Adipocyte (in vitro differentiated cells): ENCODE measurements around the gene COG5.

Experiments
- DNase-seq: peaks from one replicate; pipeline ENCODE4 v3.0.0-alpha.2; 2015; ENCODE audit warnings: low read depth
- H3K27me3 ChIP-seq: replicated peaks from 2 replicates; pipeline ENCODE4 v1.7.0; 2013; ENCODE audit warnings: mild to moderate bottlenecking, low read length, moderate library complexity; ENCODE audit not compliant: control insufficient read depth, insufficient read depth
- H3K36me3 ChIP-seq: 2 replicates; pipeline ENCODE4 v1.7.0; 2013; ENCODE audit warnings: low read length, mild to moderate bottlenecking, moderate library complexity; ENCODE audit not compliant: control insufficient read depth, insufficient read depth, severe bottlenecking
- H3K4me1 ChIP-seq: 2 replicates; pipeline ENCODE4 v1.7.0; 2013; ENCODE audit warnings: mild to moderate bottlenecking, low read length, moderate library complexity; ENCODE audit not compliant: control insufficient read depth, insufficient read depth
- H3K4me3 ChIP-seq: 2 replicates; pipeline ENCODE4 v1.7.0; 2013; ENCODE audit warnings: mild to moderate bottlenecking, low read length, moderate library complexity
- H3K9ac ChIP-seq: 2 replicates; pipeline ENCODE4 v1.7.0; 2013; ENCODE audit warnings: mild to moderate bottlenecking, low read length, moderate library complexity
- H3K9me3 ChIP-seq: 2 replicates; pipeline ENCODE4 v1.7.0; 2013; ENCODE audit warnings: mild to moderate bottlenecking, low read length, moderate library complexity; ENCODE audit not compliant: control insufficient read depth

Gene COG5

DNA sequence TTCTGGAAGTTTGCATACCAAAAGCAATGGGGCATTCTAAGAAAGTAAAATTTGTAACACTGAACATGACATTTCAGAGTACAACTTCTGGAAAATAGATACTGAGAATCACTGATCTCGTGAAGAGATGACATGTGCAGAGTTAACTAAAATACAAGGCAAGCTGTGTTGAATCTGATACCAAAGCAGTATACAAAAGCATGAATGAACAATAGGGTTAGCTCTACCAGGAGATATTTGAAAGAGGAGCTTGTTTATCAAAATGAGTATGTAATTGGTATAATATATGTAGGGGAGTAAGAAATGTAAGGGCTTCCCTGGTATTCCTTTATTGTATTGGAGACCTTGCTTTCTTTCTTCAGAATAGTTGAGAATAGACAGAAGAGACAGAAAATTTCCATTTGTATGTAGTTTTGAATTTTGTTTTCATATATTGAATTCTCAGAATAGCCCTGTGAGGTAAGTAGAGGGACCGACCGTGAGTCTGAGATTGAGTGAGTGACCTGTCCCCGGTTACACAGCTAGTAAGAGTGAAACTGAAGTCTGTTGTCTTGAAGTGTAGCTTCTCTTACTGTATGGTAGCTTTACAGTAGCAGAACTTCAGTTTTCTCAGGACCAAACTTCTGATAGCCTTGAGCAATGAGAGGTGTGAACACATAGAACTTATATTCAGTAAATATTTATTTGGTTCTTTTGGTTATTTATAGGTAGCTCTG is 389.9 kb downstream of the COG5 start:
- Histone ChIP-seq H3K4me3 (no peak overlapping the region), H3K36me3 (no peaks in the 10 kb centered on the region), H3K4me1 (peaks cover 32% of the 10 kb centered on the region), H3K9ac (no peak overlapping the region), H3K27me3 (no peaks in the 10 kb centered on the region), H3K9me3 (no peaks in the 10 kb centered on the region)
- DNase-seq, result no peak

DNA sequence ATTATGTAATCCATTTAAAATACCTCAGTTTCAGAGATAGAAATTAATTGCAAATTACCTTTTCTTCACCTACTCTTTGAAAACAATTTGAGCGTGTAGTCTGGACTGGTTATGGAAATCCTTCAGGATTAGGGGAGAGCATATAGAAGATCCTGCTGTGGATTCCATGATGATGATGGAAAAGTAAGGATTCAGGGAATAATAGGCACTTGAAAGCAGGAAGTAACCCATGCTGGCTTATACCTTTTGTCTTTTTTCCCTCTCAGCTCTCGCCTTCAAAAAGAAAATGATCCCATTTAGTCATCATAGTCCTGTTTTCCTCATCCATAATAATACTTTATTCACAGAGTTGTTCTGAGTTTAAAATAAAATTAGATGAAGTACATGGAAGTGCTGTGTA is 390.5 kb downstream of the COG5 start:
- H3K4me3 ChIP-seq, result no peak overlapping the region
- H3K4me1 ChIP-seq, result peaks cover 32% of the 10 kb centered on the region
- H3K27me3 ChIP-seq, result no peaks in the 10 kb centered on the region
- no peaks in the 10 kb centered on the region for H3K9me3 ChIP-seq
- H3K9ac ChIP-seq, result no peak overlapping the region
- DNase-seq, result no peak
- no peaks in the 10 kb centered on the region for H3K36me3 ChIP-seq

DNA sequence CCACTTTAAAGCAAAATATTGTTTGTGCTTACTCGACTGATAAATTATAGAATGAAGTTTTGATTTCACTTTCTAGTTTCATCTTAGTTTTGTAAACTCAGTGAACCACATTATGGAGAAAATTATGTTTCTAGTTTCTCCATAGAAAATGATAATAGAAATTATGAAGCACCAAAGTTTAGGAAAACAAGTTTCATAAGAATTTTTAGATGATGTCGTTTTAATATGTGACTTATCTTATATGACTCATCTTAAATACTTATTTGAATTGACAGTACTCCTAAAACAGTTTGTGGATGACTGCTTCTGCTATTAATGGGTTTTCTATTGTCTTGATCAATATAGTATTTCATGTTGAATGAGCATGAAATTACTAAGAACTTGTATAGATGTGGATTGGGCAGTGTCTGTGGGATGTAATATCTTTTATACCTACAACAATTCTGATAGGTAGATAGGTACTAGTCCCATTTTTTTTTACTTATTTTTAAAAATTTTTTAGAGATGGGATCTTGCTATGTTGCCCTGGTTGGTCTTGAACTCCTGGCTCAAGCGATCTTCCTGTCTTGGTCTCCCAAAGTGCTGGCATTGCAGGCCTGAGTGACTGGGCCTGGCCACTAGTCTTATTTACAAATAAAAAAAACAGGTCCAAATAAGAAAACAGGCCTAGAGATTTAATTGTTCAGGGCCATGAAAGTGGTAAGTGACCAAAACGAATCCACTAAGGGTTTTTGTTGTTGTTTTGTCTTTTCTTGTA is 391.3 kb downstream of the COG5 start:
- no peak for DNase-seq
- H3K27me3 ChIP-seq, result no peaks in the 10 kb centered on the region
- H3K36me3 ChIP-seq, result no peaks in the 10 kb centered on the region
- H3K9ac ChIP-seq, result no peak overlapping the region
- peaks cover 32% of the 10 kb centered on the region for H3K4me1 ChIP-seq
- H3K4me3 ChIP-seq, result peak overlapping the region; percentile 18
- H3K9me3 ChIP-seq, result no peaks in the 10 kb centered on the region

DNA sequence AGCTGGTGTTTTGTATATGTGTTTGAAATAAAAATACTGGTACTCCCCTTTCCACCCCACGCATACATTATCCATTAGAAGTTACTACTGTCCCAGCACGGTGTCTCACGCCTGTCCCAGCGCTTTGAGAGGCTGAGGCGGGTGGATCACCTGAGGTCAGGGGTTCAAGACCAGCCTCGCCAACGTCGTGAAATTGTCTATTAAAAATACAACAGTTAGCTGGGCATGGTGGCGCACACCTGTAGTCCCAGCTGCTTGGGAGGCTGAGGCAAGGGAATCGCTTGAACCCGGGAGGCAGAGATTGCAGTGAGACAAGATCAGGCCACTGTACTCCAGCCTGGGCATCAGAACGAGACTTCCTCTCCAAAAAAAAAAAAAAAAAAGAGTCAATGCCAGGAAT is 392.2 kb downstream of the COG5 start:
- peaks cover 35% of the 10 kb centered on the region for H3K4me1 ChIP-seq

DNA sequence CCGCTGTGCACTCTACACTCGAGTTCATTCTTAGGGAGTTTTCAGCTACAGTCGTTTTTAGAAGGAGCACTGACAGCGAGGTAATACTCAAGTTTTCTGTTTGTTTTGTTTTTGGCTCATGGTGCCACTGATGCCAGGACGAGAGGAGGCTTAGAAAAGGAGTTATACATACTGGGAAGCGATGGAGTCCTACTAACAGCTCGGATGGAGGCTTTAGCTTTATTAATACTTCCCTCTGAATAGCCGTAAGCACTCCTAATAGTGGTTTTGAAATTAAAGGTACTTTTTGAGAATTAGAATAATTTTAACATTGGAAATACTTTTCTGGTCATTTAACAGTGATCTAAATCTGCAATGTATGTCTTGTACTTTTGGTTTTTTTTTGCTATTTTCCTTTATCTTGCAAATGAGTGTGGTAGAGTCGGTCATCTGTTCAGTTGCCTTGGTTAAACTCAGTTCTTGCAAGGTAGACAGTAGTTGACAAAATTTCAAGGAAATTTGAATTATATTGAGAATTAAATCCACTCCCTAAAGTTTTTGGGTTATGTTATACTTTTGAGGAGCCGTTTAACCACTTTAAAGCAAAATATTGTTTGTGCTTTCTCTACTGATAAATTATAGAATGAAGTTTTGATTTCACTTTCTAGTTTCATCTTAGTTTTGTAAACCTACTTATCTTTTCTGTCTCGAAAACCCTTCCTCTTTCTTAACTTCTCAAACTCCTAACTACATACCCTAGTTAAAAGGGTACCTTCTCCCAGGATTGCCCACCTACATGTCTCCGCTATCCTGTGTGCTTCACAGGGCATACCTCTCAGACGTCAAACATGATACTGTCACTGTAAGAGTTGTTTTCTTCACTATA is 393.4 kb downstream of the COG5 start:
- Histone ChIP-seq H3K4me3 (peak overlapping the region; percentile 91), H3K4me1 (peaks cover 36% of the 10 kb centered on the region), H3K9me3 (no peaks in the 10 kb centered on the region), H3K36me3 (no peaks in the 10 kb centered on the region), H3K27me3 (no peaks in the 10 kb centered on the region), H3K9ac (peak overlapping the region; percentile 91)
- peak; percentile 24 for DNase-seq

More for the DNA sequence above, 392.2 kb downstream of the COG5 start:
- Histone ChIP-seq H3K9me3 (no peaks in the 10 kb centered on the region), H3K9ac (no peak overlapping the region), H3K4me3 (peak overlapping the region; percentile 35), H3K27me3 (no peaks in the 10 kb centered on the region), H3K36me3 (no peaks in the 10 kb centered on the region)
- DNase-seq, result no peak

DNA sequence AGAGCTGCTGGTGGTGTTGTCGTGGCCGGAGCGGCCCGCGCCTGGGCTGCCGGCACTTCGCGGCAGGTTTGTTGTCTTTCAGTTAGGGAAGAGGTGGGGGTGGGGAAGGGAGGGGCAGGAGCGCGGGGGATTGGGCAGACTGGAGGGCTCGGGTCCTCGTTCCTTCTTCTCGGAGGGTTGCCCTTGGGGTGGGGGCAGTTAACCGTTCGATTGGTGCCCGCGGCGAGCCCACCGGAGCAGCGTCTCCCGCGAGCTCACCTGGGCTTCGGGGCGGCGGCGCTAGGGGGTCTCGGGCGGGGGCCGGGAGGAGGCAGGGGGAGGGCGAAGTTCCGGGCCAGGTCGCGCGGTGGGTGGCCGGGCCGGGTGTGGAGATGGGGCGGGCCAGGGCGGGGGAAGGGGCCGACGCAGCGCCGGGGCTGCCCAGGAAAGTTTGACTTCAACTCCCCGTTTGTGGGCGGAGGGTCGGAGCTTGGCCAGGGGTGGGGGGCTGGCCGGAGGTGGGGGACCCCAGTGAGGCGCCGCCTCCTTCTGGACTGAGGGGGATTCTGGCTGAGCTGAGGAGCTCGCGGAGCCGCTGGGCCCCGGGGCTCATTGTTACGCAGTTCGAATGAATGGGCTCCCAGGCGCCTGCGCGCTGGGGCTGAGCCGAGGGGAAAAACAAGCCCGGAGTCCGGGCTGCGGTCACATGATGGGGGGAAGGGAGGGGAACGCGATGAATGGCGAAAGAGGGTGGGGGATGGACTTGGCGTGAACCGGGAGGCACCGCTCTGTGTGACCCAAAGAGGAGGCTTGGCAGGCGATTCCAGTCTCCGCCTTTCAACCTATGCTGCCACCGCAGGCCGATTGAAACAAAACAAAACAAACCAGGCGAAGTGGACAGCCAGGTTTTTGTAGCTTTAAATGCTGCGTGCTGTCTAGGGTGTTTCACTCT is 394.3 kb downstream of the COG5 start:
- H3K27me3 ChIP-seq, result no peaks in the 10 kb centered on the region
- no peaks in the 10 kb centered on the region for H3K9me3 ChIP-seq
- peak overlapping the region; percentile 91 for H3K4me3 ChIP-seq
- DNase-seq, result peak; percentile 99
- H3K4me1 ChIP-seq, result peaks cover 31% of the 10 kb centered on the region
- H3K9ac ChIP-seq, result peak overlapping the region; percentile 91
- no peaks in the 10 kb centered on the region for H3K36me3 ChIP-seq

DNA sequence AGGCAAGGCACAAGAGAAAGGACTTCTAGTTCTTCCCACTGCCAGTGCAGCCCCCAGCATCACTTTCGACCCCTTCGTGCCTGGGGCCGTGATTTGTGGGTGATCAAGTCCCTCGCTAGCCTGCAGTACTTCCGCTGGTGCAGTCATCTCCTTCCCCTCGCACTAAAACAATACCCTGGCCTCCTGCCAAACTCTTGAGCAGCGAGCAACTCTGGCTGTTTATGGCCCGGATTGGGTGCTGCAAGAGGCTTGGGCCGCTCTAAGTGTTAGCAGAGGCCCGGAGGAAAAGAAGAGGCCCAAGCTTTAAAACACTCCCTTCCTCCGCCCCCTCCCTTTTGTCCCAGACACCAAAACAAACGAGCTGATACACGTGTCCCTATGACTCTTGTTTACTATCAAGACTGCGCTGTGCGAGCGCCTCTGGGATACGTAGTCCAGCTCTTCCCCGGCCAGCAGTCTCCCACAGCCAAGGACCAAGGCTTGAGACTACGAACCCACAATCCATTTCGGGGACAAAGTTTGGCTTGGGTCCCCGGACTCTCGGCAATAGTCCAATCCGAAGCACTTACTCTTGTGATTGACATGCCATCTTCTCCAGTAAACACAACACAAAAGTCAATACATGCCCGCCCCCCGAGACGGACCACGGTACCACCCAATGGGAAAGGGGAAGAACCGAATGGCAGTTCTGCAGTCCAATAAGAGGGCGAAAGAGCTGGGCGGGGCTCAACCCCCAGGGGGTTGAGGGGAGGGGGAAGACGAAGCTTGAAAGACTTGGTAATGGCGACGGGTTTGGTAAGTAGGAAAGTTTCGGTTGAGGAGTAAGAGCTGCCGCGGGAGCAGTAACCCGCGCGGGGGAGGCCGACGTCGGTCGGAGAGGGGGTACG is 395.2 kb downstream of the COG5 start, which contains the start of gene HBP1:
TSS of gene HBP1 (plus strand) at position 771 of the 887 bp plus-strand sequence. CDS start 10,891 bp downstream, outside the sequence.
- peak; percentile 99 for DNase-seq
- H3K4me3 ChIP-seq, result peak within 1 kb of the TSS; percentile 91
- peaks cover 26% of the 10 kb centered on the region for H3K4me1 ChIP-seq
- H3K9me3 ChIP-seq, result no peaks in the 10 kb centered on the region
- H3K27me3 ChIP-seq, result no peaks in the 10 kb centered on the region
- H3K36me3 ChIP-seq, result no peaks in the 10 kb centered on the region
- H3K9ac ChIP-seq, result peak within 1 kb of the TSS; percentile 95

DNA sequence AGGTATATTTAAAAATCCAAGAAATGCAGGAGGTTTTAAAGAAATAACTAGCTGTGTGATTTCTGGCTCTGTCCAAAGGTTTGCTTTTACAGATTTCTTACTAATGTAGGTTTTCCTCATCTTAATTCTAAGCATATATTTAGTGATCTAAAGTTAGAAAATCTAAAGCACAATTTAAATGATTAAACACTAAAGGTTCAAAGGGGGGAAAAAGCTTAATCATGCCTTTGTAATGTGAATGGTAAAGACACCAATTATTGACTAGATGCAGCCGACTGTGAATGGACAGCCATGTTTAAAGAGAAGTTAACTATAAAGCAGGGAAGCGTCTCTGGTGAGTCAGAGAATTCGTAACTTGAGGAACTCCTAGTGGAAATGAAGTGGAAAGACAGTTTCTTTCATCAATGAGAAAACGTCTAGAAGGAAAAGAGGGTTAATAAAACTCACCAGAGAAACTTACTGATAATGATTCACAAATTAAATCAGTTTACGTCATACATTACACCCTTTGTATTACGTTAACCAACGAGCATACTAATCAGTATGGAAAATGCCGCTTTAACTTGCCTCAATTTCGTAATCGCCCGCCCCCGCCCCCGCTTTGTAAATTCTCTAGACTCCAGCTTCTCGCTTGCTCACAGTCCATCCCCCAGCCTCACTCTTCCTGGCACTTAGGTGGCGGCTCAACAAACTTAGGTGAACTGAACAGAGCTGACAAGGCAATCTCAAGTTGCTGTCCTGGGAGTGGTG is 396.1 kb downstream of the COG5 start:
- Histone ChIP-seq H3K9ac (peak overlapping the region; percentile 95), H3K4me1 (peaks cover 26% of the 10 kb centered on the region), H3K4me3 (peak overlapping the region; percentile 90), H3K36me3 (no peaks in the 10 kb centered on the region), H3K27me3 (no peaks in the 10 kb centered on the region), H3K9me3 (no peaks in the 10 kb centered on the region)
- peak; percentile 92 for DNase-seq

DNA sequence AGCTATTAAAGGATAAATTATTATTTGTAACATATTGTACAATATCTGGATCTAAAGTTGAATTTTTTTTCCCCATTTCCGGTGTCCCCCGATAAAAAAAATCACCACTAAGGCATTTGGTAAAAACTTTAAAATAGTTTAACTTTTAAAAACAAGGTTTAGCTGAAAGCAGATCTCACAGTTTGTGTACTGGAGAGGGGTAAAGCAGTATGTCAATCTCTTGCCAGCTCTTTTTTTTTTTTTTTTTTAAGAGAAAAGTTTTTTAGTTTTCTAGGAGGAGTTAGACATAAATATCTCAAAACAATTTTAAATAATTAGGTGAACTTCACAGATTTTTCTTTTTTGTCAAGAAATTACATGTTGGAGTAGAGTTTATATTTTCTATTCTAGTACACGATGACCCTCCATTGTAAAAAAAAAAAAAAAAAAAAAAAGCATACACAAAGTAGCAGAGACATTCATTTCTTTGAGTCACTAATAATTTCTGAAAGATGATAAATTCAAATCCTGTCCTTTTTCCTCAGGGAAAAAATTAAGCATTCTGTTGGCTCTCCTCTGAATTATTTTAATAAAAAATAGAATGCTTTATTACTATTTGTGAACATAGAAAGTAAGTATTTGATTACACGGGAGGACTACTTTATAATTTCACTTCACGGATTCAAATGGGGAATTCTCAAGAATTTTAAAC is 396.8 kb downstream of the COG5 start:
- Histone ChIP-seq H3K9ac (peak overlapping the region; percentile 95), H3K27me3 (no peaks in the 10 kb centered on the region), H3K9me3 (no peaks in the 10 kb centered on the region), H3K4me3 (peak overlapping the region; percentile 90), H3K36me3 (no peaks in the 10 kb centered on the region), H3K4me1 (peaks cover 21% of the 10 kb centered on the region)
- DNase-seq, result peak; percentile 30
